ENCODE results near the gene ADCY9. TPM values are rescaled to one million over a fixed set of nuclear protein-coding genes. Genes with fewer than 3 reads are reported as not detected.
A peak's percentile ranks its signal among the peaks of the same experiment; 100 is the strongest.

ADCY9 gene
- total RNA-seq, 1 experiment from 2014 or later, result 4.7 TPM

DNA sequence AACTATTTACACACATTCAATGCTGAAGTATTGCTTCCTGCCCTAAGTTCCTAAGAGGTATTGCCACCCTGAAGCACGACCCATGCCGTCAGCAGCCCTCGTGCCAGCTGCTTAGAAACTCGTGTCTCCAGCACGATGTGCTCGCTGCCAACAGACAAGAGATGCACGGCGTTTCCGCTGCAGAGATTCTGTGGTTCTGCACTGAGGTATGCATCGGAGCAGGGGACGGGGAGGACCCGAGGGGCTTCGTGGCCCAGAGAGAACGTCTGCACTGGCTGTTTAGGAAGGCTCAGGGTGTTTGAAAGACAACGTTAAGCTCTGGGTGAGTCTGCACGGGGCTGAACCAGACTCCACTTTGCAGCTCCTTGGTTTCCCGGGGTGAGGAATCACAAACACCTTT is 153.0 kb downstream of the ADCY9 start:
- WGBS (ENCODE audit: extremely low coverage, insufficient read length, low lambda C conversion rate), result no CpG with 5 or more reads among the region's 17 CpGs
- peak overlapping the region in 1 of 2 experiments; percentile 21; a peak in 1 of 5 replicates for H3K4me3 Mint-ChIP-seq

More for the DNA sequence above, 153.0 kb downstream of the ADCY9 start:
- Histone ChIP-seq H3K14ac (ENCODE audit: insufficient read depth, low read length) (no peak overlapping the region), H3K79me1 (ENCODE audit: insufficient read depth, low read depth, low read length, poor library complexity, severe bottlenecking) (no peaks in the 10 kb centered on the region), H3K23ac (ENCODE audit: insufficient read length, low read depth, low read length) (no peak overlapping the region), H3K27ac (ENCODE audit: insufficient read length, low read depth, low read length) (no peak overlapping the region), H3T11ph (ENCODE audit: low read length) (no peak overlapping the region), H3K4ac (ENCODE audit: low read depth, low read length) (no peak overlapping the region), H2AK5ac (ENCODE audit: insufficient read length, low read length) (no peak overlapping the region), H3K79me2 (ENCODE audit: insufficient read depth, low read length) (no peaks in the 10 kb centered on the region), H4K91ac (ENCODE audit: insufficient read length, low read depth, low read length) (no peak overlapping the region), H3K4me1 (ENCODE audit: insufficient read depth, low read length) (peaks cover 5% of the 10 kb centered on the region; the same call in 1 of the 2 replicates), H4K5ac (ENCODE audit: insufficient read length, low read depth, low read length) (no peak overlapping the region), H3K18ac (ENCODE audit: insufficient read length, low read depth, low read length) (no peak overlapping the region), H2AFZ (ENCODE audit: low read length) (no peak overlapping the region), H2BK15ac (ENCODE audit: low read depth, low read length) (no peak overlapping the region), H4K8ac (replicated peaks; ENCODE audit: insufficient read length, low read depth, low read length) (no peak overlapping the region), H3K56ac (ENCODE audit: insufficient read length, low read depth, low read length) (no peak overlapping the region), H3K4me2 (ENCODE audit: insufficient read depth, insufficient read length, low read length) (no peak overlapping the region), H3K23me2 (ENCODE audit: insufficient read length, low read depth, low read length, poor library complexity, severe bottlenecking) (no peaks in the 10 kb centered on the region), H4K20me1 (ENCODE audit: control insufficient read depth, insufficient read depth, insufficient read length) (no peaks in the 10 kb centered on the region), H3K9me3 (ENCODE audit: control insufficient read depth, low read depth, low read length) (no peaks in the 10 kb centered on the region), H3K27me3 (ENCODE audit: insufficient read depth, low read length) (no peaks in the 10 kb centered on the region), H2BK12ac (ENCODE audit: insufficient read length, low read depth, low read length) (no peak overlapping the region), H3K9ac (ENCODE audit: extremely low read depth, insufficient read length, low read length) (no peak overlapping the region), H2BK5ac (ENCODE audit: insufficient read length, low read length) (no peak overlapping the region), H2BK120ac (ENCODE audit: low read depth, low read length, poor library complexity, severe bottlenecking) (no peak overlapping the region), H2BK20ac (ENCODE audit: low read depth, low read length, poor library complexity, severe bottlenecking) (no peak overlapping the region)
- H3K36me3 Mint-ChIP-seq (ENCODE audit: insufficient read depth in 1 of 3, low read depth in 3 of 3), result peaks cover 0 to 9% (median 8%) of the 10 kb centered on the region in 3 experiments; a peak in 3 of 7 replicates
- H3K27ac Mint-ChIP-seq, result peak overlapping the region in 2 of 3 experiments; percentile 39 to 48; a peak in 1 of 7 replicates
- TF ChIP-seq, protein P1, sequence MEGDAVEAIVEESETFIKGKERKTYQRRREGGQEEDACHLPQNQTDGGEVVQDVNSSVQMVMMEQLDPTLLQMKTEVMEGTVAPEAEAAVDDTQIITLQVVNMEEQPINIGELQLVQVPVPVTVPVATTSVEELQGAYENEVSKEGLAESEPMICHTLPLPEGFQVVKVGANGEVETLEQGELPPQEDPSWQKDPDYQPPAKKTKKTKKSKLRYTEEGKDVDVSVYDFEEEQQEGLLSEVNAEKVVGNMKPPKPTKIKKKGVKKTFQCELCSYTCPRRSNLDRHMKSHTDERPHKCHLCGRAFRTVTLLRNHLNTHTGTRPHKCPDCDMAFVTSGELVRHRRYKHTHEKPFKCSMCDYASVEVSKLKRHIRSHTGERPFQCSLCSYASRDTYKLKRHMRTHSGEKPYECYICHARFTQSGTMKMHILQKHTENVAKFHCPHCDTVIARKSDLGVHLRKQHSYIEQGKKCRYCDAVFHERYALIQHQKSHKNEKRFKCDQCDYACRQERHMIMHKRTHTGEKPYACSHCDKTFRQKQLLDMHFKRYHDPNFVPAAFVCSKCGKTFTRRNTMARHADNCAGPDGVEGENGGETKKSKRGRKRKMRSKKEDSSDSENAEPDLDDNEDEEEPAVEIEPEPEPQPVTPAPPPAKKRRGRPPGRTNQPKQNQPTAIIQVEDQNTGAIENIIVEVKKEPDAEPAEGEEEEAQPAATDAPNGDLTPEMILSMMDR (conservative IDR thresholded peaks at IDR 0.05), result no peak
- peaks cover 2% of the 10 kb centered on the region for H3K27me3 Mint-ChIP-seq (ENCODE audit: low read depth)
- DNase-seq, result no peak
- no peaks in the 10 kb centered on the region for H3K9me3 Mint-ChIP-seq
- H3K4me1 Mint-ChIP-seq, result peaks cover 20 to 32% of the 10 kb centered on the region in 2 experiments

Data from H9 (cell line).